Eye (tissue), 1 donor: ENCODE data around the gene BPTF.
A peak's percentile ranks its signal among the peaks of the same experiment; 100 is the strongest.
"Not testable (repeated sequence)": the region's sequence is repeated elsewhere in the genome, so short reads cannot be mapped to it uniquely, and the experiment has no call there.

Experiments
- DNase-seq: peaks from one replicate; pipeline ENCODE4 v3.0.0-alpha.2; 2015

BPTF gene, protein sequence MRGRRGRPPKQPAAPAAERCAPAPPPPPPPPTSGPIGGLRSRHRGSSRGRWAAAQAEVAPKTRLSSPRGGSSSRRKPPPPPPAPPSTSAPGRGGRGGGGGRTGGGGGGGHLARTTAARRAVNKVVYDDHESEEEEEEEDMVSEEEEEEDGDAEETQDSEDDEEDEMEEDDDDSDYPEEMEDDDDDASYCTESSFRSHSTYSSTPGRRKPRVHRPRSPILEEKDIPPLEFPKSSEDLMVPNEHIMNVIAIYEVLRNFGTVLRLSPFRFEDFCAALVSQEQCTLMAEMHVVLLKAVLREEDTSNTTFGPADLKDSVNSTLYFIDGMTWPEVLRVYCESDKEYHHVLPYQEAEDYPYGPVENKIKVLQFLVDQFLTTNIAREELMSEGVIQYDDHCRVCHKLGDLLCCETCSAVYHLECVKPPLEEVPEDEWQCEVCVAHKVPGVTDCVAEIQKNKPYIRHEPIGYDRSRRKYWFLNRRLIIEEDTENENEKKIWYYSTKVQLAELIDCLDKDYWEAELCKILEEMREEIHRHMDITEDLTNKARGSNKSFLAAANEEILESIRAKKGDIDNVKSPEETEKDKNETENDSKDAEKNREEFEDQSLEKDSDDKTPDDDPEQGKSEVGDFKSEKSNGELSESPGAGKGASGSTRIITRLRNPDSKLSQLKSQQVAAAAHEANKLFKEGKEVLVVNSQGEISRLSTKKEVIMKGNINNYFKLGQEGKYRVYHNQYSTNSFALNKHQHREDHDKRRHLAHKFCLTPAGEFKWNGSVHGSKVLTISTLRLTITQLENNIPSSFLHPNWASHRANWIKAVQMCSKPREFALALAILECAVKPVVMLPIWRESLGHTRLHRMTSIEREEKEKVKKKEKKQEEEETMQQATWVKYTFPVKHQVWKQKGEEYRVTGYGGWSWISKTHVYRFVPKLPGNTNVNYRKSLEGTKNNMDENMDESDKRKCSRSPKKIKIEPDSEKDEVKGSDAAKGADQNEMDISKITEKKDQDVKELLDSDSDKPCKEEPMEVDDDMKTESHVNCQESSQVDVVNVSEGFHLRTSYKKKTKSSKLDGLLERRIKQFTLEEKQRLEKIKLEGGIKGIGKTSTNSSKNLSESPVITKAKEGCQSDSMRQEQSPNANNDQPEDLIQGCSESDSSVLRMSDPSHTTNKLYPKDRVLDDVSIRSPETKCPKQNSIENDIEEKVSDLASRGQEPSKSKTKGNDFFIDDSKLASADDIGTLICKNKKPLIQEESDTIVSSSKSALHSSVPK (N-terminal part only)

DNA sequence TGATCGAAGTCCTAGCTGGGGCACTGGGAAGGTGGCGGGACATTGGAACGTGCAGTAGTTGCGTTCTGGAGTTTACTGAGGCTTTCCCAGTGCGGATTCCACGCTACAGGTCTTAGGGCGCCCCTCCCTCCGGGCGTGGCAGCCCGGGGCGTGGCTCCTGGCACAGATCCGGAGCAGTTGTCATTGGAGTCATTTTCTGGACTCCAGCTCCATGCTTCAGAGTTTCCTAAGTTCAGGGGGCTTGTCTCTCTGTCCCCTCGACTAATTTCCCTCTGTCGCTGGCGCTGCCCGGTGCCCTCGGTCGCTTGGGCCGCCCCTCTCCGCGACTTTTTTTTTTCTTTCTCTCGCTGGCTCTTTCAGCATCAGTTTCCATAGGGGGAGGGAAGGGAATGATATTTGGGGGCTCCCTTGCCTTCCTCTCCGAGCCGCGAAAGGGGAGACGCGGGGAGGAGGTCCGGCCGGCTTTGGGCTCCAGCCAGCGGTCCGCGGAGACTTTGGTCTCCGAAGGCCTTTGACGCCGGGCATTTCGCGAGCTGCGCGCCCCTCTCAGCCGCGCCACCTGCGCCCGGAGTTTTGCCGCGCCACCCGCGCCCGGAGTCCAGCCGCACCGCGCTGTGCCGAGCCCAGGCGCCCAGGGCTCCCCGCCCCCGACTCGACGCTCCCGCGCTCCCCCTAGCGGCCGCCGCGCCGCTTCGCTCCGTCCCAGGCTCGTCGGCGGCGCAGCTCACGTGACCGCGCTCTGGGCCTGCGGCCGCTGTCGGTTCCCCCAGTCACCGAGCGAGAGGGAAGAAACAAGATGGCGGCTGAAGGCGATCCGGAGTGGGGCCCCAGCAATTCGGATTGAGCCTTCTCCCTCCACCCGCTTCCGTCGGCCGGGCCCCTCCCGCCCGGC is at the start of gene BPTF:
Gene BPTF, plus strand, starts transcription at position 769 of the 892 bp plus-strand sequence. CDS start 222 bp downstream, outside the sequence.
- peak; percentile 98 for DNase-seq

DNA sequence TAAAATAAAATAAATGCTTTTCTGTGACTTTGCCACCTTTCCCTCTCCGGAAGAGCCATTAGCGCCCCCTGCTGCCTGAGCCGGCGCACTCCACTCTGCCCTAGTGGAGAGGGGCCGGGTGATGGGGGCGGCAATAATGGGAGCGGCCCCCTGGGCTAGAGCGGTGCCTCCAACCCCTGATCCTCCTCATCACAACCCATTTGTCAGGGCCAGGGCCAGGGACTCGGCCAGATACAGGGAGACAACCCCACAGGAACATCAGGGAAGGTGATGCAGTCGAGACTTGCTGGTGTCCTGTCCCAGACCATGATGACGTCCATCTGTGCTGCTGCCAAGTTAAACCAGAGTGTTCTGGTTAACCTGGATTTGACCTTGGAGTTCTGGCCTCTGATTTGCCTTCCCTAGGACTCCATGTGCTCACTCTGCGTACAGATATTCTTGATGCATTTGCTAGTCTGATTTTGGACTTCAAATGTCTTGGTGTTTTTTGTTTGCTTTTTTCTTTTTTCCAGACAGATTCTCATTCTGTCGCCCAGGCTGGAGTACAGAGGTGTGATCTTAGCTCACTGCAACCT is 46.1 kb upstream of the BPTF start:
- peak; percentile 22 for DNase-seq

DNA sequence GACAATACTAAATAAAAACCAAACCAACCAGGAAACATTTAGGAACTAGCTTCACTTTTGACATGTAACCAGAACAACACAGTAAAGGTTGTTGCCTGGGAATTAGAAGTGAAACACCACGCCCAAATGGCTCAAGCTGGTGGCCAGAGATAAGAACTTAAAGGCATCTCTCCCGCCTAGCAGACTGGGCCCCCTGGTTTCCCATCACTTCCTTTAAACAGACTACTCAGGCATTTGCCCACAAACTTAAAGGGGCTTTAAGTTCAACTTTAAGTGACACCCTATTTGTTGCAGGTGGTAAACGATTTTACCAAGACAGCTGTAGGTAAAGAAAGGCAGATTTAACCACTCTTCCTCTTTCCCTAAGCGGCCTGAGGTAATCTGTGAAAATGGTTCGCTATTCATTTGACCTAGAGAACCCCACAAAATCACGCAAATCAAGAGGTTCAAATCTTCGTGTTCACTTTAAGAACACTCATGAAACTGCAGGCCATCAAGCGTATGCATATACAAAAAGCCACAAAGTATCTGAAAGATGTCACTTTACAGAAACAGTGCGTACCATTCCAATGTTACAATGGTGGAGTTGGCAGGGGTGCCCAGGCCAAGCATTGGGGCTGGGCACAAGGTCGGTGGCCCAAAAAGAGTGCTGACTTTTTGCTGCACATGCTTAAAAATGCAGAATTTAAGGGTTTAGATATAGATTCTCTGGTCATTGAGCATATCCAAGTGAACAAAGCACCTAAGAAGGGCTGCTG is 40.8 kb upstream of the BPTF start:
- no peak for DNase-seq

DNA sequence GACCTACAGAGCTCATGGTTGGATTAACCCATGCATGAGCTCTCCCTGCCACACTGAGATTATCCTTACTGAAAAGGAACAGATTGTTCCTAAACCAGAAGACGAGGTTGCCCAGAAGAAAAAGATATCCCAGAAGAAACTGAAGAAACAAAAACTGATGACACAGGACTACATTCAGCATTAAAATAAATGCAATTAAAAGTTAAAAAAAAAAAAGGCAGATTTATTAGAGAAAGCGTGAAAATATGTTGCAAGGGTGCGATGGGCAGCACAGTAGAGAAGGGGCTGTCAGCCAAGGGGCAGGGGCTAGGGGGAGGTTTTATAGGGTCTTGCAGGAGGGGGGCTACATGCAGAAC is 40.2 kb upstream of the BPTF start:
- no peak for DNase-seq

DNA sequence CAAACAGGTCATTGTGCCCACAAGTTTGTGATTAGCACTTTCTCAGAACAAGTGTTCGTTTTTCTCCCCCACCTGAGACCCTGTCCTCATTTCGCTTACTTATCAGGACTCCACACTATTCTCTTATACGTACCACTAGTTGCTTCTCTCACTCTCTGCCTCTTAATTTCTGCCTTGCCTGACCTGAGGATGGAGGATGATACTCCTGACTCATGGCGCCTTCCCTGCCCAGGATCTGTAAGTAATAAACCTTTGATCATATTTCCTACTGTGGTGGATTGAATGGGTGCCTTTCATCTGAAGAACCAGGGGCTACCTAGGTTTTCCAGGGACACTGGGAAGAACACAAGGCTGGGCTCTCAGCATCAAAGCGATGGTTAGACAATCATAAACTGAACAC is 39.8 kb upstream of the BPTF start:
- DNase-seq, result no peak

DNA sequence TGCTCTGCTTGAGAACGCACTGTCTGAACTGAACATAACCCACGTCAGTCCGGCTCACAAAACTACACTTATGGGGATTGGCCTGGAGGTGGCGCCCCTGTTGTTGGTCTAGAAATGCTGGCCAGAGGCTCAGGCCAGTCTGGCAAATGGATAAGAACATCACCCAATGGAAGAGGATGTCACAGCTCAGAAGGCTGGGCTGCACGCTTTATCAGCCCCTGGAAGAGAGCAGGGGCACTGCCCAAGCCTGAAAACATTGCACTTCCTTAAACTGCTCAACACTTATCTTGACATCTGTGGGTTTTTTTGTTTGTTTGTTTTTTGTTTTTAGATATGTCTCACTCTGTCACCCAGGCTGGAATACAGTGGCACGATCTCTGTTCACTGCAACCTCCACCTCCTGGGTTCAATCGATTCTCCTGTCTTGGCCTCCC is 24.8 kb upstream of the BPTF start:
- peak; percentile 64 for DNase-seq

DNA sequence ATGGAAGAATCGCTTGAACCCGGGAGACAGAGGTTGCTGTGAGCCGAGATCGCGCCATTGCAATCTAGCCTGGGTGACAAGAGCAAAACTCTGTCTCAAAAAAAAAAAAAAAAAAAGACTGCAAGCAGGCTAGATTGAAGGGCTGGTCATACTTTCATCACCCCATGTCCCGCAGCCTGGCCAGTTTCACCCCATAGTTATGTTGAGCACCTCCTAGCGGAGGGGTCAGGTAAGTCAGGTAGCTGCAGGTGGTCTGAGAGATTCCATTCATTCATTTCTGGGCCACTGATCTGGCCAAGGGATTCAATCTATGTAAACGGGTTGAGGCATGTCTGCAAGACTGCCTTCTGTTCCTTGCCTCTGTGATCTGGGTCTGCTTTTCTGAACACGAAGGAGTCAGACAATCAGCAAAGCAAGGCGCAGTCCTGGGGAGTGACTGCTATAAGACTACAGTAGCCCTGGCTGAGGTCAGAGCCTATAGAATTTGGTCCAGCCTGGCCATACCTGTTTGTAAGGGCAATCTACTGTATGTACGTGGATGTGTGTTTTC is 23.6 kb upstream of the BPTF start:
- DNase-seq, result no peak

DNA sequence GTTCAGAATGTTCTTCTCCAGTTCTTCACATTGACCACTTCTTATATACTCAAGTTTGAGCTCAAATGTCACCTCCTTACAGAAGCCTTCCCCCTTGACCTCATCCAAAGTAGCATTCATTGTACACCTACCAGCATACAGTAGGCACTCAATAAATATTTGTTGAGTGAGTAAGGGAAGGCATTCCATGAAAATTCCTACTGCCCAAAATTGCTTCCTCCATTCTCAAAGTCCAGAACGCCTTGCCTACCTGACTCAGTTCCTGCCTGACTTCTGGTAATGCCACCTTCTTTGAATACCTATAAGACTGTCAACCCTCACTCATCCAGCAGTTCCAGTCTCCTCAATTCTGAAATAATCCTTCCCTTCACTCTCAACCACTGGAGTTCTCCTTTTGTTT is 14.8 kb upstream of the BPTF start:
- DNase-seq, result no peak

DNA sequence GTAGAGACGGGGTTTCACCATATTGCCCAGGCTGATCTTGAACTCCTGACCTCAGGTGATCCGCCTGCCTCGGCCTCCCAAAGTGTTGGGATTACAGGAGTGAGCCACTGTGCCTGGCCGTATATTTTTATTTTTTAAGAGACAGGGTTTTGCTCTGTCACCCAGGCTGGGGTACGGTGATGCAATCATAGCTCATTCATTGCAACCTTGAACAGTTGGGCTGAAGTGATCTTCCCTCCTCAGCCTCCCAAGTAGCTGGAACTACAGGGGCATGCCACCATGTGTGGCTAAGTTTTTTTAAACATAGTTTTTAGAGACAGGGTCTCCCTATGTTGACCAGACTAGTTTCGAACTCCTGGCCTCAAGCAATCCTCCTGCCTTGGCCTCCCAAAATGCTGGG is 12.9 kb upstream of the BPTF start:
- DNase-seq, result not testable (repeated sequence)

DNA sequence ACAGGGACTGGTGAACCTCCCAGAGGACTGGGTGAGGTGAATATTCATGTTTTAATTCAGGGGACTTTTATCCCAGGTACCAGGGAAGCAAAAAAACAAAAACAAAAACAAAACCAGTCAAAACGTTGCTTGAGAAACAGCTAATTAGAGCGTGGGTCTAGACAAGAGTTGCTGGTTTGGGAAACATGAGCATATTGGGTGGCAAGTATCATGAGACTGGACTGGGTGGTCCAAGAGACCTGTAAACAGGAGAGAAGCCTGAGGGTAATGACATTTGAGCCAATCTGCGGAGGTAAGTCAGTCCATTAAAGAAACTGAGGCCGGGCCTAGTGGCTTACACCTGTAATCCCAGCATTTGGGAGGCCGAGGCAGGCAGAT is 11.5 kb upstream of the BPTF start:
- DNase-seq, result no peak

DNA sequence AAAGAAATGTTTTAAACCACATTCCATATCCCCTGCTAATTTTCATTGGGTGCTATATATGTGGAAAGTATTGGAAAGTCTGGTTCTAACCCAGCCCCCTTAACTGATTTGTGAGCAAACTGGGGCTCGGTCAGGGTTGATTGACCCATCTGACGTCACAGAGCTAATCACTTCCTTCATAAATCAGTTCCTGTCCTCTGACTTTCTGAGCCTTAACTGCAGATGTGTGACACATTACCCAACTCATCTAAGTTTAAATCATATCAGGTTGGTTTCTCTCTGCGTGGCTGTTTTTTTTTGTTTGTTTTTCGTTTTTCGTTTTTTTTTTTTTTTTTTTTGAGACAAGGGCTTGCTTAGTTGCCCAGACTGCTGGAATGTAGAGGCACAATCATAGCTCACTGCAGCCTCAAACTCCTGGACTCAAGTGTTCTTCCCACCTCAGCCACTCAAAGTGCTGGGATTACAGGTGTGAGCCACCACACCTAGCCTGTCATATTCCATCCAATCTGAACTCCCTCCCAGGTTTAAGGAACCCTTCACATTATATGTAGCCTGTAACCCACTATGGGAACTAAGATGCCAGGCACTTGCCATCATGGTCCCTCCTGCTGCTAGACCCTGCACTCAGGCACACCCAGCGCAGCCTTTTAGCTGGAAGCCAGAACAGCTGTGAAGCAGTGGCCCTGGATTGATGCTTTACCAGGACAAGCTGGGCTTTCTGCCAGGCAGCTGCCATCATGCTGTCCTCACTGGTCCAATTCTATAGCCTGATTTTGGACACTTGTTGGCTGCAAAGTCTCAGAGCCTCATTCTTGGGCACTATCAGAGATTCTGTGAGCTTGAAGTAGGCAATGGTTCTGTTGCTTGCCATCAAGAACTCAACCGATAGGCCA is 6.9 kb upstream of the BPTF start:
- no peak for DNase-seq

DNA sequence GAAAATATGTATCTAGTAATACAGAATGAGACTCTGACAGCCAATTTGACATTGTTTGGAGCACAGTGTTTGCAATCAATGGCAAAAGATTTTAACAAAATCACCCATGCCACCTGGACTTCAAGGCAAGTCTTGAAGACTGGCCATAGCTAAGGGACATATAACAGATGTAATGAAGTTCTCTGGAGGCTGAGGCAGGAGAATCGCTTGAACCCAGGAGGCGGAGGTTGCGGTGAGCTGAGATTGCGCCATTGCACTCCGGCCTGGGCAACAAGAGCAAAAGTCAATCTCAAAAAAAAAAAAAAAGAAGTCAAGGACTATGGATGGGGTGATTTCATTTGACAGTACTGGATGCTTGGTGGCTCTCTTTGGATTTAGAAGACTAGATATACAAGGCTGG is 5.6 kb upstream of the BPTF start:
- no peak for DNase-seq

DNA sequence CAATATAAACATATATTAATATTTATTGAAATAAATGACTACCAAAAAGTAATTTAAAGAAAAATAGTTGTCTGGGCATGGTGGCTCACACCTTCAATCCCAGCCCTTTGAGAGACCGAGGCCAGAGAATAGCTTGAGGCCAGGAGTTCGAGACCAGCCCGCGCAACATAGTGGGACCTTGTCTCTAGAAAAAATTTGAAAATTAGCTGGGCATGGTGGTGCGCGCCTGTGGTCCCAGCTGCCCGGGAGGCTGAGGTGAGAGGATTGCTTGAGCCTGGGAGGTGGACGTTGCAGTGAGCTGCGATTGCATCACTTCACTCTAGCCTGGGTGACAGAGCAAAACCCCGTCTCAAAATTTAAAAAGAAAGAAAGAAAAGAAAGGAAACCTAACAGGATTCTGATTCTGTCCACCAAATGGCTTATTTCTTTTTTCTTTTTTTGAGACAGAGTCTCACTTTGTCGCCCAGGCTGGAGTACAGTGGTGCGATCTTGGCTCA is 3.4 kb upstream of the BPTF start:
- no peak for DNase-seq

DNA sequence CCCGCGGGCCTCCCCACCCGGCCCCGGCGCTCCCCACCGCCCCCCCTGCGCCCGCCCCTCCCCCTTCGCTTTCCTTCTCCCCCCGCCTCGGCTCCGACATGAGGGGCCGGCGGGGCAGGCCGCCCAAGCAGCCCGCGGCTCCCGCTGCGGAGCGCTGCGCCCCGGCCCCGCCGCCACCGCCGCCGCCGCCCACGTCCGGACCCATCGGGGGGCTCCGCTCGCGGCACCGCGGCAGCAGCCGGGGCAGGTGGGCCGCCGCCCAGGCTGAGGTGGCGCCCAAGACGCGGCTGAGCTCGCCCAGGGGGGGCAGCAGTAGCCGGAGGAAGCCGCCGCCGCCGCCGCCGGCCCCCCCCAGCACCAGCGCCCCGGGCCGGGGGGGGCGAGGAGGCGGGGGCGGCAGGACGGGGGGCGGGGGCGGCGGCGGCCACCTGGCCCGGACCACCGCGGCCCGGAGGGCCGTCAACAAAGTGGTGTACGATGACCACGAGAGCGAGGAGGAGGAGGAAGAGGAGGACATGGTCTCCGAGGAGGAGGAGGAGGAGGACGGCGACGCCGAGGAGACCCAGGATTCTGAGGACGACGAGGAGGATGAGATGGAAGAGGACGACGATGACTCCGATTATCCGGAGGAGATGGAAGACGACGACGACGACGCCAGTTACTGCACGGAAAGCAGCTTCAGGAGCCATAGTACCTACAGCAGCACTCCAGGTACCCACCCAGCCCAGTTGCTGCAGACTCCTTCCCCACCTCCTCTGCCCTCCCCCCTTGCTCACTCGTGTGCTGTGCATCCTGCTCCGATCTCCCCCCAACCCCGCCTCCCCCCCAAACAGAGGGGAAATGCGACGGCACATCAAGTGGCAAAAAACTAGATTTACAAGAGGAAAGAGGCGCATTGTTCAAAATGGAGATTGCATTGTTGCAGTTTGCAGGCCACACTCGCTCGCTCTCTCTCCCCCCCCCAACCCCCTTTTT is 611 bp downstream of the BPTF start:
- DNase-seq, result peak; percentile 86

DNA sequence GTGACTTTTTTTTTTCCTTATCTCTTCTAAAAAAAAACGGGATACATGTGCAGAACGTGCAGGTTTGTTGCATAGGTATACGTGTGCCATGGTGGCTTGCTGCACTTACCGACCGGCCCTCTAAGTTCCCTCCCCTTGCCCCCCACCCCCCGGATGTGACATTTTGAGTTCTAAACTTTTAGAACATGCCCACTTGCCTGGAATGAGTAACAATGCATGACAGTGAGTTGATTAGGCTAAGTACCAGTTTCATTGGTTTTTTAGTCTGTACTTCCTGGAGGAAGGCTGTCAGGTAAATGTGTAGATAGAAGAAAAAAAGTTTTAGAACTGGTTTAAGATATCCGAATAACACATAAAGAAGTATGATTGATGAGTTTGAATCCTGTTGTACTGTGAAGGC is 4.0 kb downstream of the BPTF start:
- peak; percentile 21 for DNase-seq

DNA sequence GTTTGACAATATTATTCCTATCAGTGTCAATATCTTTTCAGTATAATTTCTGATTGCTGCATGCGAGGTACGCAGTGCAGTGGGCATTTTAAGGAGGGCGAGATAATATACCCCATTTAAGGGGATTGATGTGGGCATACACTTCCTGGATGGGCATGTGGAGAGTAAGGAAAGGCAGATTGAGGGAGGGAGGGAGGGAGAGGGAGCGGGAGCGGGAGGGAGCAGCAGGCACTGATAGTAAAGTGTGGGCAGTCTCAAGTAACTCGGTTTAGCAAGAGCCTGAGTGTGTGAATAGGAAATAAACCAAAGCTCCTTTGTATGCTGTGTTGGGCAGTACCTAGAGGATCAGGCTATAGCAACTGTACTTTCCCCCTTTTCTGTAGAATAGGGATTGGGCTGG is 5.1 kb downstream of the BPTF start:
- no peak for DNase-seq

DNA sequence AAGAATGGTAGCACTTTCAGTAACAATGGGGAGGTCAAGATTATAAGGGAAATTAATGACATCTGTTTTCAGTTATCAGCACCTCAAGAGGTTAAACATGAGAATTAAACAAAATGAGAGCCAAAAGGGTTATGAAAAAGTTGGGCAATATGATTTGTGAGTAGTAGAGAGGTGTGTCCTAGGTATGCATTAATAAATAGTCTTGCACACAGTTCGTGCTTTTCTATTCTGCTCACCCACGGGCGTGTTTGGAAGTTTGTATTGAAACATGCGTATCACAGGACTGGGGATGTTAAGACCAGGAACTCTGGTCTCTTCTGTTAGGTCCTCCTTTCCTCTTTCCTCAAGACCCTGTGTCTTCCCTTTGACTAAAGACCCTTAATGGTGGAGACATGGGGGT is 6.0 kb downstream of the BPTF start:
- no peak for DNase-seq

DNA sequence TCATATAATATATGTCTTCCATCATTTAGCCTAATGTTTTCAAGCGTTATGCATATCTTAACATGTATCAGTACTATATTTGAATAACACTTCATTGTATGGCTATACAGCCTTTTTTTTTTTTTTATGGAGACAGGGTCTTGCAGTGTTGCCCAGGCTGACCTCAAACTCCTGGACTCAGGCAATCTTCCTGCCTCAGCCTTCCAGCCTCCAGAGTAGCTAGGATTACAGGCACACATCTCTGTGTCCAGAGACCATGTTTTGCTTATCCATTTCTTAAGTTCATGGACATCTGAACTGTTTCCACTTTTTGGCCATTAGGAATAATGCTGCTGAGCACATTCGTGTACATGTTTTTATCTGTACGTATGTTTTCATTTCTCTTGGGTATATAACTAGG is 7.8 kb downstream of the BPTF start:
- no peak for DNase-seq
